ENCODE results near the gene ERGIC2.

ERGIC2 gene

DNA sequence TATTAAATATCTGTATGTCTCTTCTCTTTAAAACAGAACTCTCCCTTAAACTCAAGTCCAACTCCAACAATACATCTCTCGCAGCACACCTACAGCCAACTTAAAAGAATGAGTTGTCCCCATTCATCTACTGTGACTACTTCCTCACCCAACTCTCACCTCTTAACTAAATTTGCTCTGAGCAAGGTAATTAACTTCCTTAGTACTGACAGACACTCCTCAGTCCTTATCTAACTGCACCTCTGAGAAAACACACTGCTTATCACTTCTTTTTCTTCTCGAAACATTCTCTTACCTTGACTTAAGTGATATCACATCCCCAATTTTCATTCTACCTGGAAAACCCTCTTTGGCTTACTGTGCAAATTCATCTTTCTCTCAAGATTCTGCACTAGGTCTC lies 7.0 kb downstream of the ERGIC2 start:
- DNase-seq: no peak

- no peak for DNase-seq
Observed at GRCh38 chr12:29365091-29365490, 15.9 kb downstream of the ERGIC2 start.

DNA sequence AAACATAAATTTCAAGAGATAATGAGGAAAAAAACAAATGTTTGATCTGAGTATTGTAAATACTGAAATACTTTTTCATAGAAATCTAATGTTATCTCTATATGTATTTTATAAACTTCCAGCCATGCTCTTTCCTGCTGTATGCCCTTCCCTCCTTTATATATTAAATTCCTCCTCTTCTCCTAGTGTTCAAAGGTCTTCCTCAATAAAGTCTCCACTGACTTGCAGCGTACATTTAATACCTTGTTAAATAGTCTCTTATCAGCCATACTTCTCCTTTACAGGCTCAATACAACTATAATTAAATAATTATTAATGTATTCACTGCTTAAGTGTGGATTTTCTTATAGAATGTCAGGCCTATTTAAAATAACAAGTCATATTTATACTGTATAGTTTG lies 26.0 kb downstream of the ERGIC2 start:
- DNase-seq: no peak

DNA sequence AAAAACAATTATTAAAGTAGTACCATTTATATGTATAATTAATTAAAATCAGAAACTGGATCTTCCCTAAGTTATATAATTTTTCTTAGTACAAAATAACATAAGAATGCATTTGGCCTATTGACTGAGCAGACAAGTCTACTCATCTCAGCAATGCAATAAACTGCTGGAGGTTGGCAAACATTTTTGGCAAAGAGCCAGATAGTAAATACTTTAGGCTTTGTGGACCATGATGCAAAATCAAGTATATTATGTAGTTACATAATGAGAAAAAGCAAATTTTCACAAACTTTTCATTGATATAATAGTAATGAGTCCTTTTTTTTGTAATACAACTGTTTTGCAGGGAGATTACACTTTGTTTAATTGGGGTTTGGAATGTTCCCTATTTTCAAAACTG lies 30.9 kb downstream of the ERGIC2 start:
- no peak for DNase-seq

DNA sequence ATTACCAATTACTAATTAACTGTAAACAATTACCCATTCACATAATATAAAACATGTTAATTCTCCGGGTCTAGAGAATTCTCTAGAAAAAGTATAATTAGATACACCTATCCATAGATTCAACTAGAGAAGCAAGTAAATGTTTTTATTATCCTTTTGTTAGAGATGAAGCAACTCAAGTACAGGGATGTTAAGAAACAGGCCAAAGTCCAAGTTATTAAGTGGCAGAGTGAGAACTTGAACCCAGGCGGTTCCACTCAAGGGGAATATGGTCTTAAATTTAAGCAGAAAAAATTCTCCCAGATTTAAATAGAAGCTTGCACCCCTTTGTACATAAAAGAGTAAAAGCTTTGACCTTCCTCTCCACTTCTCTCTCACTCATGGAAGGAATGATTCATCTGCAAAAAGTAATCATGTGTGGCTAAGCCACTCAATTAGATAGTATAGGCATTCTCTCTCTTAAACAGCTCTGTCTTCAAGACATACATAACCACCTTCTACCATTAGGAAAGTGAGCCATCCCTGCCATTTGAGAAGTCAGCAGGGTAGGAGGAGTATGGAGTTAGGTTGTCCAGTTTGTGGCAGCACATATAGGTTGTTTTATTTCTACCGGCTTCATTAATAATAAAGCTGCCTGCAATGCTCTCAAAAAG lies 34.1 kb downstream of the ERGIC2 start:
- no peak for DNase-seq

- DNase-seq: no peak
Observed at GRCh38 chr12:29343022-29343799, 37.8 kb downstream of the ERGIC2 start.

DNA sequence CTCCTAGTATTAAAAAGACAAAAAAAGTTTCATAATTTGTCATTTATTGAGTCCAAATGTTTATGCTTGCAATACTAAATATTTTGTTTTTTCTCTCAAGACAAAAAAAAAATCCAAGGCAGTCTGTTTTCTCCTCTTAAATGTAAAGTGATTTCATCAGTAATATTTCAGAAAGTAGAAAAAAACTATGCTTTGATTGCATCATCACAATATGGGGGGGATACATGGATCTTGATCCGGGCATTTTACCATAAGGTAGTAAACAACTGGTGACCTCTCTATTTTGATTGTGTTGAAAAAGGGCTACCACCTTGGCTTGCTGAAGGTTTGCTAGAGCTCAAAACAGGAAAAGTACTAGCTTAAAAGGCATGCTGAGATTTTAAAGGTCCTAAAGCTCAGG lies 43.6 kb downstream of the ERGIC2 start:
- no peak for DNase-seq

DNA sequence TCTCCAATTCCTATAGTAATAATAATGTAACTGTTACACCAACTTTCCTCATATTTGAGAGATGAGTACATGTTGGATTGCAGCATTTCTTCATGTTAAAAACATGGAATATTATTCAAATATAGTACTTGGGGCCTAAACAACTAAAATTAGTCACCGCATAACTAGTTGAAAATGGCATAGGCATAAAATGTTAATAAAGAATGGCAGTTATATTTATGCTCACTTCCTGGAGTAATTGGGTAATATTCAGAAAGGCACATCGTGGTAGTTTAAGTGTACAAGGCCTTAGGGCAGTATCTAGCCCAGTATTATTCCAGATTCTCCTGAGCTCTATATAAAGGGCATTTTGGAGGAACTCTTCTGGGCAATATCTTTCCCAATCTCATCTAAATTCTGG lies 46.0 kb downstream of the ERGIC2 start:
- no peak for DNase-seq

GRCh38 chr12:29333178-29333577 lies 47.8 kb downstream of the ERGIC2 start:
- DNase-seq: no peak

- DNase-seq: no peak
Observed at GRCh38 chr12:29329411-29329810, 51.6 kb downstream of the ERGIC2 start.

DNA sequence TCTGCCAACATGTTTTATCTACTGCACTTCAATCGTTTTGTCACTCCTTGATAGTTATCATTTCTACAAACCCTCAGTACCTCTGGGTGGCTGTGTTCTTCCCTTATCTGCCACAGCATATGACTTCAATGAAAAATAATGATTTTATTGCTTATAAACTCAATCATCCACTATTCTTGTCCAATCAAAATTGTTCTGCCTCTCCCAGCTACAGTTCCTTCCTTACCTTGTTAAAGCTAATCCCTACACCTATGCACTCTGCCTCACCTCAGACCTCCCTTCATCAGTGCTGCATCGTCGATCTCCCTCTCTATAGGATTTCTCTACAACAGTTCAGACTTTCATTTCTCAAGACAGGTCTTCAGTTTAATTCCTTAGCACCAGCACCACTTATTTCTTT lies 58.8 kb downstream of the ERGIC2 start:
- DNase-seq: no peak

GRCh38 chr12:29320295-29321085 lies 60.5 kb downstream of the ERGIC2 start:
- no peak for DNase-seq

DNA sequence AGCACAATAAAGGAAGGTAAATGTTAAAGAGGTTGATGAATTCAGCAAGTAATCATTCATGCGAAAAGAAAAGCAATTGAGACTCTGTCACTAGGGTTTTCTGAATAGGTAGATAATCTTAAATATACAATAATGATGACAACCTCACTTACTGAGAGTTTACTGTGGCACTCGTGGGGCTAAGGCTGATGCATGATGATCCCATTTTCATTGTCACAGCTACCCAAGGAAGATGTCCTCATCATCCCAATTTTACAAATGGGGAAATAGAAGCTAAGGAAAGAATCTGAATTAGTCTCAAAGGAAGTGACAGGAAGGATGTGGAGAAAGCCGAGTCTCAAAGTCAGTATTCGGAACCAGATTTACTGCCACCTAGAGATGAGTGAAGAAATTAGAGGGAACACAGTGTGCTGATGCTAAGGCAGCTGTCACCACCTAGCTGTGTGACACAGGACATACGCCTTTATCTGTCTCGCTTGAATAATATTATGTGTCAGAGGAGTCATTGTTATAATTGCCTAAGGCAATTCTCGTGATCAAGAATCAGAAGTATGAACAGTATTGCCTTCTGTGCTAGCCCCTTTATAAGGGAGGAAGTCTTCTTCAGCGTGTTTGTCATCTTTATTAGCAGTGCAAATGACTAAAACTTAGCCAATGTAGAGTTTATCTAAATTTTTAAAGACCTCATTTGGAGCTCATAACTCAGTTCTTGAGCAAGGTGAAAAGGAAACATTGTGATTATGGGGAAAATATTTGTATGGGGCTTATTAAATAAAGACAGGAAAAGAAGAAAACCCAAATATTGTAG lies 63.2 kb downstream of the ERGIC2 start:
- DNase-seq: peak; percentile 47

GRCh38 chr12:29316752-29317151 lies 64.2 kb downstream of the ERGIC2 start:
- no peak for DNase-seq

DNA sequence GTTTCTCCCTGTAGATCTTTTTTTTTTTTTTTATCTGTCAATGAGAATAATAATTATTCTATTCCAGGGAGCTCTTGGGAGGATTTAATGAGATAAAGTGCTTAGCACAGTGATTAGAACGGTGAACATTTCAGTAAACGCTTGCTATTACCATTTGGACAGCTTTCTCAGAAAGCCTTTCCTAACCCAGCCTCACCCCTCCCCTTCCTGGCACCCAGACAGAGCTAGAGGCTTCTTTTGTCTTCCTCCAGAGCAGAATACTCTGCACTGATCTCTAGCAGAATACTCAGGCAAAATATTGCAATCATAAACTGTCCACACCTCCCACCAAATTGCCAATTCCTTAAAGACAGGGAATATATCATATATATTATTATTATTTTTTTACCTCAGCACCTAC lies 66.6 kb downstream of the ERGIC2 start:
- no peak for DNase-seq

DNA sequence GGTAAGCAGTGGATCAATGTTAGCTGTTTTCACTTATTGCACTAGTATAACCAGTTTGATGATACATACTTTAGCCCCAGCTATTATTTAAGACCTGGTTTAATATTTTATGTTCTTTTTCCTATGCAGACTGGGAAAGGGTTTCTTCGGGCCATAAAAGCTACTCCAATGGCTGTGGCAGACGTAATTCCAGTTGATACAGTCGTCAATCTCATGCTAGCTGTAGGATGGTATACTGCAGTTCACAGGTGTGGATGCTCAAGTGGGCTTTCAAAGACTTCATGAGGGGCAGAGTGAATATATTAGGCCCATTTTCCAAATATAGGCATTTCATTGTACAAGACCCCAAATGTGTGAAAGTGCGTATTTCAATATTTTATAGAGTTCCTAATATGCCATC lies 70.1 kb downstream of the ERGIC2 start:
- DNase-seq: no peak

GRCh38 chr12:29309320-29309902 lies 71.6 kb downstream of the ERGIC2 start:
- DNase-seq: no peak

DNA sequence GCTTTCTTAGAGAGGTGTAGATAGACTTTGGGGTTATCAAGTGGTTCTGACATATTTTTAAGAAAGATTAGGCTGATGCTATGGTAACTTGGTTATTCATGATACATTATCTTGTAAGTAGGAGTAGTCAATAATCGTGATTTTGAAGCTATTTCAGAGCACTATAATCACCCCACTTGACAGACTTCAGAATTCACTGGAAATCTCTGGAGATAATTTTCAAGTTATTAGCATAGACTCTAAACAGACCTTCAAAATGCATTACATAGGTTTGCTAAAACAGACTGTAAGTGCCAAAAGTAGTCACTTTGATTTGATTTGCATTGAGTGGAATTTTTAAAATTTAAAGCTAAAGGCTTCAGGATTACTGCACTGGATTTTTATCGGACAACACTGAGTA lies 74.3 kb downstream of the ERGIC2 start:
- no peak for DNase-seq

- DNase-seq: no peak
Observed at GRCh38 chr12:29306266-29306665, 74.7 kb downstream of the ERGIC2 start.

DNA sequence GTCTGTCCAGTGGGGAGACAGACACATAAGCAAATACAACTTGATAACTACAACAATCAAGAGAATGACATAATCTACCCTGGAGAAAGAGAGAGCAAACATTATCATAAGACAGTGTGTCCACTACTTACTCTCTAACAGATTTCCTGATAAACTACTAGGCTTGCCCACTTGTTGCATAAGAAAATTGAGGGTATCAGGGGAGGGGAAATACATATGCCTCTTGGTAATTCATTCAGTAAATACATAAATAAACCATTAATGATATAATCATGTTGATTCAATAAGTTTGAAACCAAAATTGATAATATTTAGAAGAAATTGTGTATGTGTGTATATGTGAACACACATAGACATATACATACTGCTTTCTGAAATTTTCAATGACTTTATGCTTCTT lies 76.6 kb downstream of the ERGIC2 start:
- DNase-seq: no peak

- DNase-seq: no peak
Observed at GRCh38 chr12:29301114-29301513, 79.9 kb downstream of the ERGIC2 start.

DNA sequence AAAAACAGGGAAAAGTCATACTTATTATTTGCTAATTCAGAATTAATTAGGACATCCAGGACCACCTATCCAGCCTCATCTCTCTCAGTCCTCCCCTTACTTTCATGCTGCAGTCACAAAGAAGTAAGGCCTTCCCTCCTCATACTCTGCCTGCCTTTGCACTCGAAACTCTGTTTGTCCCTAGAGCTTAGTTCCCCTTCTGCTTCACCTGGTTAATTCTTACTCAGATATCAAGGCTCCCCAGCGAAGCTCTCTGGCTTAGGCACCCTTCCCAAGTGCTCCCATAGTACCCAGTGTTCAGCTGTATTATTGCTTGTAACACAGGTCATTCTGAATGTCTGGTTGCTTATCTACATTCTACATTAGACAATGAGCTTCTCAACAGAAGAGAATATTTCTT lies 81.3 kb downstream of the ERGIC2 start:
- DNase-seq: no peak

DNA sequence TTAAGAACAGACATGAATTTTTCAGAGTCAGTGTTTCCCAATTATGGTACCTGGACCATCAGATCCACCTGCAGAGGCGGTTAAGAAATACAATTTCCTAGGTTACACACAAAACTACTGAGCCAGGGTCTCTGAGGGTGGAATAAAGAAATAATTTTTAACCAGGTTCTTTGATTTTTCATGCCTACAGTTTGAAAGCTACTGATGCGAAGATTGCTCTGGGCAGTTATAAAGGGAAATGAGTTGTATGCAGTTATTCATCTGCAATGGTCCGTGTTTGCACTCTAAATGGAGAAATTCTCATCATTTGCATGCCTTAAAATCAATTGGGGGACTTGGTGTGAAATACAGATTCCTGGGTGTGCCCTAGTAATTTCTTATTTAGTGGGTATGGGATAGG lies 89.7 kb downstream of the ERGIC2 start:
- no peak for DNase-seq
